ENCODE results near the gene KIF16B. TPM values are rescaled to one million over a fixed set of nuclear protein-coding genes. Genes with fewer than 3 reads are reported as not detected.
A peak's percentile ranks its signal among the peaks of the same experiment; 100 is the strongest.

KIF16B gene
- total and polyA plus RNA-seq, 2 experiments from 2014 or later, result 9.3 to 21.8 TPM

DNA sequence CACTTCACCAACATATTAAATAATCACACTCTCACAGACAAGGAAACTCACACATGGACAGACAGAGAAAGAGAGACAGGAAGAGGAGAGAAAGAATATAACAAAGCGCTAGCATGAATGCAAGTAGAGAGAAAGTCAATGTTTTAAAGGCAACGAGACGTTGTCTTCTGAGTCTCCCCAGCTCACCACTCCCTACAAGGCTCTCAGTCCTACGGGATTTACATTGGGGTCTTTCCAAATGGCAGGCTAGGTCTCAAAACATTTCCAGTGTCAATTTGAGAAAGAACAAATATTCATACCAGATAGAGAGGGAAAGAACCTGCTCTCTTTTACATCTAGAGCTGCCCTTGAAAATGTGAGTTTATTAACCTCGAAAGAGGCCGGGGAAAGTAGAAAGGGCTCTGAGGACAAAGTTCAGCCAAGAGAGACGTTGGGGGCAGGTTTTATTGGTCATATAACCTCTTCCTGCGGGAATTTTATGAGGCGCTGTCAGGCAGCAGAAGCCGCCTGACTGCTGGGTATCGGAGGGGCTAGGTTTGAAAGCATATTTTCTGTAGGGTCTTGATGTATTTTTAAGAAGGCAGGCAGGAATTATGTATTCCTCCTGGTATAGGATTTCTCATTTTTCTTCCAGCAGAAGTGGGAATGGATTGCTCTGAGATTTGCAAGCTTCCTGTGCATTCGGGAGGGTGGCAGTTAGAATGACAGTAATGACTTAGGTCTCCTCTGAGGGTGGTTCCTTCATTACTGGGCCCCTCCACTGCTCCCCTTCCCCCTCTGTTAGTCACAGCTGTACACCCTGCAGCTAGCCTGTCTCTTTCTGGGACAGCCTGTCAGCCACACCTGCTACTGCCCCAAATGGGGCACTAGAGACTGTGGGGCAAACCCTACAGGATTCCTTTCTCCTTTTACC lies 34.4 kb upstream of the KIF16B start:
- H3K79me2 ChIP-seq, result no peaks in the 10 kb centered on the region
- peak overlapping the region; percentile 1 for H2AFZ ChIP-seq
- no peaks in the 10 kb centered on the region for H4K20me1 ChIP-seq (ENCODE audit: insufficient read depth, poor library complexity, severe bottlenecking)
- peaks cover 26% of the 10 kb centered on the region for H3K4me1 ChIP-seq (ENCODE audit: insufficient read depth)
- 24% methylated on average over 12 of the region's 12 CpGs for WGBS (ENCODE audit: low lambda C conversion rate, missing lambda C conversion rate)
- no peaks in the 10 kb centered on the region for H3K9me3 ChIP-seq (ENCODE audit: low read depth)
- DNase-seq (ENCODE audit: low spot score), result peak; percentile 72
- peak overlapping the region; percentile 82 for H3K27ac ChIP-seq
- H3K36me3 ChIP-seq (replicated peaks; ENCODE audit: insufficient read depth, low read depth), result no peaks in the 10 kb centered on the region
- TF ChIP-seq, protein P1, sequence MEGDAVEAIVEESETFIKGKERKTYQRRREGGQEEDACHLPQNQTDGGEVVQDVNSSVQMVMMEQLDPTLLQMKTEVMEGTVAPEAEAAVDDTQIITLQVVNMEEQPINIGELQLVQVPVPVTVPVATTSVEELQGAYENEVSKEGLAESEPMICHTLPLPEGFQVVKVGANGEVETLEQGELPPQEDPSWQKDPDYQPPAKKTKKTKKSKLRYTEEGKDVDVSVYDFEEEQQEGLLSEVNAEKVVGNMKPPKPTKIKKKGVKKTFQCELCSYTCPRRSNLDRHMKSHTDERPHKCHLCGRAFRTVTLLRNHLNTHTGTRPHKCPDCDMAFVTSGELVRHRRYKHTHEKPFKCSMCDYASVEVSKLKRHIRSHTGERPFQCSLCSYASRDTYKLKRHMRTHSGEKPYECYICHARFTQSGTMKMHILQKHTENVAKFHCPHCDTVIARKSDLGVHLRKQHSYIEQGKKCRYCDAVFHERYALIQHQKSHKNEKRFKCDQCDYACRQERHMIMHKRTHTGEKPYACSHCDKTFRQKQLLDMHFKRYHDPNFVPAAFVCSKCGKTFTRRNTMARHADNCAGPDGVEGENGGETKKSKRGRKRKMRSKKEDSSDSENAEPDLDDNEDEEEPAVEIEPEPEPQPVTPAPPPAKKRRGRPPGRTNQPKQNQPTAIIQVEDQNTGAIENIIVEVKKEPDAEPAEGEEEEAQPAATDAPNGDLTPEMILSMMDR (IDR thresholded peaks at IDR 0.05; ENCODE audit: poor library complexity), result no peak
- TF ChIP-seq EZH2 (IDR thresholded peaks at IDR 0.05; ENCODE audit: borderline replicate concordance) (no peak), EZH2phosphoT487 (IDR thresholded peaks at IDR 0.05; ENCODE audit: low read depth, severe bottlenecking, unreplicated experiment) (no peak)
- no peaks in the 10 kb centered on the region for H3K27me3 ChIP-seq
- peak overlapping the region; percentile 54 for H3K4me2 ChIP-seq
- no peaks in the 10 kb centered on the region for H3K9me2 ChIP-seq (replicated peaks; ENCODE audit: insufficient read depth)
- H3K4me3 ChIP-seq, result no peak overlapping the region

DNA sequence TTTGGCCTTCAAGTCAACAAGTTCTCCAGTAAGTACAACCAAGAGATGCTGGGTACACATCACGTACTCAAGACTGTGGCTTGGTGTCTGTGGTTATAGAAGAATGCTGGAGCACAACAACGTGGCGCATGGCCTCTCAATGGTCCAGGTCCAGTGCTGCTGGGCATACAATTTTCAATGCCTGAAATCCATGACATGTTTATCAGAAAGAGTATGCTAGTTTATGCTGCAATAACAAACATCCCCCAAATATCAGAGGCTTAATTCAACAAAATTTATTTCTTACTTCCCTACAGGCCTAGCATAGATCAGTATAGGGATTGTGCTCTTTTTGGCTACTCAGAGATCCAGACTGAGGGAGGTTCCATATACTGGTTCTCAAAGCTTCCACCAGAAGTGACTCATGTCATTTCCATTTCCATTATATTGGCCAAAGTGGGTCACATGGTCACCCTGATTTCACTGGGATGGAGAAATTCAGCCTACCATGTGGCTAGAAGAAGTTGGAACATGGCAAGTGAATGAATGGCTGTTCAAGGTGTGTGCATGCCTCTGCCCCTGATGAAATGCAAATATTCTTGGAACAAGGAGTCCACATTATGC lies 33.3 kb upstream of the KIF16B start:
- Histone ChIP-seq H3K9me3 (ENCODE audit: low read depth) (no peaks in the 10 kb centered on the region), H3K27ac (peak overlapping the region; percentile 82), H3K79me2 (no peaks in the 10 kb centered on the region), H3K9me2 (replicated peaks; ENCODE audit: insufficient read depth) (no peaks in the 10 kb centered on the region), H3K27me3 (no peaks in the 10 kb centered on the region), H2AFZ (no peak overlapping the region), H3K4me3 (no peak overlapping the region), H3K4me1 (ENCODE audit: insufficient read depth) (peaks cover 26% of the 10 kb centered on the region), H3K4me2 (peak overlapping the region; percentile 54), H4K20me1 (ENCODE audit: insufficient read depth, poor library complexity, severe bottlenecking) (no peaks in the 10 kb centered on the region), H3K36me3 (replicated peaks; ENCODE audit: insufficient read depth, low read depth) (no peaks in the 10 kb centered on the region)
- WGBS (ENCODE audit: low lambda C conversion rate, missing lambda C conversion rate), result 92% methylated on average over 3 of the region's 3 CpGs
- no peak for TF ChIP-seq EZH2 (IDR thresholded peaks at IDR 0.05; ENCODE audit: borderline replicate concordance)
- TF ChIP-seq EZH2phosphoT487 (IDR thresholded peaks at IDR 0.05; ENCODE audit: low read depth, severe bottlenecking, unreplicated experiment), result no peak
- TF ChIP-seq, protein P1 (IDR thresholded peaks at IDR 0.05; ENCODE audit: poor library complexity), result no peak
- DNase-seq (ENCODE audit: low spot score), result no peak

DNA sequence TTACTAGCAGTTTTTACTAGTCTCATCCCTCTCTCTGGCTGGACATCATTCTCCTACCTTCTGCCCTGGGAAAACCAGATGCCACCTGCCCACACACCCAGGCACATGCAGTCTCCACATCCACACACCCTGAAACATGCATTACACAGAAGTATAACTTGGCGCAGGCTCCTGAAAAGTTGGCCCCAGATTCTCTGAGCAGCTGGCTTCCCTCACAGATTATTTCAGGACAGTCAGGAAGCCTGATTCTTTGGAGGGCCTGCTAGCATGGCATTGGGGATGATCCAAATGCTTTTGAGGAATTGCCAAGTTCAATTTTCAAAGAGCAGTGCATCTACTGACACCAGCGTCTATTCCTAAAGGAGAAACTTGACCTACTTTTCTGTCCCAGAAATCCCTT lies 27.8 kb upstream of the KIF16B start:
- H3K9me3 ChIP-seq (ENCODE audit: low read depth), result no peaks in the 10 kb centered on the region
- H3K9me2 ChIP-seq (replicated peaks; ENCODE audit: insufficient read depth), result no peaks in the 10 kb centered on the region
- H4K20me1 ChIP-seq (ENCODE audit: insufficient read depth, poor library complexity, severe bottlenecking), result no peaks in the 10 kb centered on the region
- 93% methylated on average over 2 of the region's 2 CpGs for WGBS (ENCODE audit: low lambda C conversion rate, missing lambda C conversion rate)
- DNase-seq (ENCODE audit: low spot score), result no peak
- TF ChIP-seq EZH2 (IDR thresholded peaks at IDR 0.05; ENCODE audit: borderline replicate concordance), result no peak
- no peak for TF ChIP-seq EZH2phosphoT487 (IDR thresholded peaks at IDR 0.05; ENCODE audit: low read depth, severe bottlenecking, unreplicated experiment)
- TF ChIP-seq, protein P1 (IDR thresholded peaks at IDR 0.05; ENCODE audit: poor library complexity), result no peak
- H3K4me2 ChIP-seq, result no peak overlapping the region
- no peak overlapping the region for H3K4me3 ChIP-seq
- H2AFZ ChIP-seq, result no peak overlapping the region
- H3K79me2 ChIP-seq, result no peaks in the 10 kb centered on the region
- H3K27ac ChIP-seq, result no peak overlapping the region
- H3K4me1 ChIP-seq (ENCODE audit: insufficient read depth), result no peaks in the 10 kb centered on the region
- no peaks in the 10 kb centered on the region for H3K27me3 ChIP-seq
- no peaks in the 10 kb centered on the region for H3K36me3 ChIP-seq (replicated peaks; ENCODE audit: insufficient read depth, low read depth)

All from hepatocyte (in vitro differentiated cells).